T47D (cell line): ENCODE results near the gene ATP5MC3.

Source experiments
- DNase-seq, 2 experiments: peaks; one replicate each; pipeline versions ENCODE4 v3.0.0 to v3.0.0-alpha.2; 2011 to 2012; ENCODE audit warnings: low read depth in 1 of 2, low spot score in 1 of 2
- JUND ChIP-seq: IDR thresholded peaks from 2 replicates; pipeline ENCODE4 v1.6.1; 2012; ENCODE audit warnings: low read depth
- in situ Hi-C: cut with HindIII; loops from 2 replicates; pipeline ENCODE4 v1.10.0; 2016; ENCODE audit warnings: low sequenced_read_pairs, low pct_unique_long_range_greater_than_20kb

The ATP5MC3 gene

DNA sequence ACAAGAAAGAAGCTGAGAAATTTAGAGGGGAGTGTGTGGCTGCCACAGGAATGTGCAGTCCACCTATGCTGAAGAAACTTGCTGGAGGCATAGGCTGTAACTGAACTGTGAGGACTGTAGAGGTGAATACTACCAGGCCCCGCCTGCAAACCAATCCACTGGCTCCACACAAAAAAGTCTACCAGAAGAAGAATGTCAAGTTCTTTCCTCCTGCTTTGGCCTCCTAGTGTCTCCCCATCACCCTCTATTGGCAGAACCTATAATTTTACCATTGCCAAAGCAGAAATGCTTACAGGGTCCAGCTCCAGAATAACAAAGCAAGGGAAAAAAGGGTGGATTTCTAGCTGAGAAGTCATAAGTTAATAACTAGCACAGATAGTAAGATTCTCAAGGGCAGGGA, 5.9 kb upstream of the ATP5MC3 start:
- peak in 1 of 2 experiments; percentile 73 for DNase-seq
- TF ChIP-seq JUND, result no peak
- in situ Hi-C loops, result no loop called here

DNA sequence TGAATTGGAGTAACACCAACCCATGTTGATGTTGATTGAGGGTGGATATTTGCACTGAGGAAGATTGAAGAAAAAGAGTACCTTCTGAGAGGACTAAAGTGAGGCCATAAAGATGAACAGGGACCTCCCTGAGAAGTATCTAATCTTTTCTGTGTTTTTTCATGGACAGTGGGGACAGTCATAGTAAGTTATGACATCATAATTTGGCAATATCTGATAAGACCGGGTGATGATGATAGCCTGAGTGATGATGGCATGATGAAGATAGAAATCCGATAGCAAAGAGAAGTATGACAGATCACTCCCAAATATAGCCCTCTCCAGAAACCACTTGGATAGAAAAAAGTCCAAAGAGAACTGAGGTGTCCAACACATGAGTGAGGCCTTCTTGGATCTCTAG, 2.2 kb upstream of the ATP5MC3 start:
- in situ Hi-C loops, result no loop called here
- no peak for TF ChIP-seq JUND
- DNase-seq, result no peak

DNA sequence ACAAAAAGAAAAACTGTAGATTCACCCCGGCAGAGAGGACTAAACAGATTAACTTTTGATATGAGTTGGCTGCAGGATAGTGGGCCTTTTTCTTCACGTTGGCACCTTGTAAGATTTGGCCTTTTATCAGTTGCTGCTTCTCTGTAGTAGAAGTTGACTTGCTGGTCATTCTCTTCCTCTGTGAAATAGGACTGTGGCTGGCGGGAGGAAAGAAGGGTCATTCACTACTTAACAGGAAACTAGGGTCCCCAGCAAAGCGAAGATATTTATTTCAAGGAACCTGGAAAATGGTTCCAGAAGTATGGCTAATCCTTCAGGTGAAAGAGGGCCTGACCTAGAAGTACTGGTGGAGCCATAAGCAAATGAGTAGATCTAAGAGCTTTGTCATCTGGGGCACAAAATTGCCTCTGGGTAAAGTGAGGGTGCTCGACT, 383 bp upstream of the ATP5MC3 start:
- no peak for TF ChIP-seq JUND
- no peak for DNase-seq
- in situ Hi-C loops, result no loop called here

GRCh38 chr2:175180701-175181103, 808 bp downstream of the ATP5MC3 start:
- DNase-seq, result peak; percentile 7 to 28
- in situ Hi-C loops, result no loop called here
- TF ChIP-seq JUND, result no peak

GRCh38 chr2:175176624-175177023, 4.9 kb downstream of the ATP5MC3 start:
- DNase-seq, result no peak
- TF ChIP-seq JUND, result no peak
- in situ Hi-C loops, result no loop called here

GRCh38 chr2:175175896-175176295, 5.6 kb downstream of the ATP5MC3 start:
- no peak for DNase-seq
- in situ Hi-C loops, result no loop called here

DNA sequence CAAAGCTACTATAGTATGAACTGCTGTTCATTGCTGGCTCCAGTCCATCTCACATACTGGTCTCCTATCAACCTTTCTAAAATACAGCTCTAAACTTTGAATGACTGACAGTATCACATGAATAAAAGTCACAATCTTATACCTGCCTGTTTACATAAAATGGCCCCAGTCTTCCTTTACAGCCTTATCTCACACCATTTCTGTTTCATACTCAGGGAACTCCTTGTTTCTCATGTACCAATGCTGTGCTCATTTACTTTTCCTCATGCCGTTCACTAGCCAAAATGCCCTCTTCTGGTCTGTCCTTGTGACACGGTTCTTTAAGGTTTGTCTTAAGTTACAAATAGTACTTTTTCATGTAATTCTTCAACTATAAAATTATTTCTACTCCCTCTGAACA, 6.2 kb downstream of the ATP5MC3 start:
- in situ Hi-C loops, result no loop called here
- no peak for TF ChIP-seq JUND
- no peak for DNase-seq

More at GRCh38 chr2:175175896-175176295, 5.6 kb downstream of the ATP5MC3 start:
- no peak for TF ChIP-seq JUND

DNA sequence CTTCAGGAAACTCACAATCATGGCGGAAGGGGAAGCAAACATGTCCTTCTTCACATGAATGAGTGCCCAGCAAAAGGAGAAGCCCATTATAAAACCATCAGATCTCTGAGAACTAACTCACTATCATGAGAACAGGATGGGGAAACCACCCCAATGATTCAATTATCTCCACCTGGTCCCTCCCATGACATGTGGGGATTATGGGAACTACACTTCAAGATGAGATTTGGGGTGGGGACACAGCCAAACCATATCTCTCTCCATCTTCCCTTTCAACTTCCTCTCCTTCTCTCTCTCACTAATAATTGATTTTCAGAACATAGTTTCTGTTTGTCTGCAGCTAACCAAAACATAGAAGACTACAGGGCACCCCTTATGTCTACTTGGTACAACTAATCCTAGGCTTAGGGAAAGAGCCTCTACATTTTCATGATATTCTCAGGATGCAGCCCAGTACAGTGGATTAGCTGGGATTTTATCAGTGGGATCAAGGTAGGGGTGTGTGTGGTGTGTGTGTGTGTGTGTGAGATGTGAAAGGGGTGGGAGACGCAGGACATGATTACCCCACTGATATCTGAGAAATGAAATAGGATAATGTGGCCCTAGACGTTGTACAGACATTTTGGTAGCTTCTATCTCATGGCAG, 10.7 kb downstream of the ATP5MC3 start:
- no peak for TF ChIP-seq JUND
- in situ Hi-C loops, result no loop called here
- no peak for DNase-seq

GRCh38 chr2:175169191-175169590, 12.3 kb downstream of the ATP5MC3 start:
- TF ChIP-seq JUND, result no peak
- in situ Hi-C loops, result no loop called here
- no peak for DNase-seq

- DNase-seq, result no peak
- TF ChIP-seq JUND, result no peak
- in situ Hi-C loops, result no loop called here
Measured at GRCh38 chr2:175168564-175168945, 13.0 kb downstream of the ATP5MC3 start.

DNA sequence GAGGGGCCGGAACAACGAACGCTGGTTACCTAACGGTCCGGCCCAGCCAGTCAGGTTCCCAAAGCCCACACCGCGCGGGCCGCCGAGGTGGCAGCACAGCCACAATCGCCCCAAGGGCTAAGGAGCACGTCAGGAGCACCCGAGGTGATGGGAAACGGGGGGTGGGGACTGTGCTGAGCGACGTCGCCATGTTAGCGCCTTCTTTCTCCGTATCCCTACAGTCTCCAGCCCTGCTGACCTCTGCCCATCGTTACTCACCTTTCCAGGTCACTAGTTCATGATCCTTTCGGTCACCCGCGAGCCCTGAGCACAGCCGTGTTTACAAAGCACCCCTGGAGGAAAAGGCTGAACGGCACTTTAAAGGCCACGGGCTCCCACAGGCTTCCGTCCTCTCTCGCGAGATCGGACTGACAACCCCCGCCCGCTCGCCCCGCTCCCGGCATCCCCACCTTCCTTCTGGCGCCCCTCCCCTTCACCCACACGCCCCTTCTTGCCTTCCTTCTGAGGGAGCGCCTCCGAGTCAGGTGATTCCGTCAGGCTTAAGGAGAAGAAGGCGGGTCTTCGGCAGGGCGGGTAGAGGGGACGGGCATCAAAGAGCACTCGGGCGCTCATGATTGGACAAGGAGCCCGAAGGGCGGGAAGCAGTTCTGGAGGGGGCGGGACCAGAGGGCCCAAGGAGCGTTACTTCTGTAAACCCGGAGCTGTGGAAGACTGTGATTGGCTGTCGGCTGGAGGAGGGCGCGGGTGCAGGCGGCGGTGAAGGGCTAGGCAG, 13.5 kb downstream of the ATP5MC3 start, which contains the start of gene ATF2:
Gene ATF2, minus strand, starts transcription at position 412 of the 772 bp plus-strand sequence. CDS start 31,760 bp downstream, outside the sequence.
- in situ Hi-C loops, result no loop called here
- peak; percentile 55 to 99 for DNase-seq
- no peak for TF ChIP-seq JUND

DNA sequence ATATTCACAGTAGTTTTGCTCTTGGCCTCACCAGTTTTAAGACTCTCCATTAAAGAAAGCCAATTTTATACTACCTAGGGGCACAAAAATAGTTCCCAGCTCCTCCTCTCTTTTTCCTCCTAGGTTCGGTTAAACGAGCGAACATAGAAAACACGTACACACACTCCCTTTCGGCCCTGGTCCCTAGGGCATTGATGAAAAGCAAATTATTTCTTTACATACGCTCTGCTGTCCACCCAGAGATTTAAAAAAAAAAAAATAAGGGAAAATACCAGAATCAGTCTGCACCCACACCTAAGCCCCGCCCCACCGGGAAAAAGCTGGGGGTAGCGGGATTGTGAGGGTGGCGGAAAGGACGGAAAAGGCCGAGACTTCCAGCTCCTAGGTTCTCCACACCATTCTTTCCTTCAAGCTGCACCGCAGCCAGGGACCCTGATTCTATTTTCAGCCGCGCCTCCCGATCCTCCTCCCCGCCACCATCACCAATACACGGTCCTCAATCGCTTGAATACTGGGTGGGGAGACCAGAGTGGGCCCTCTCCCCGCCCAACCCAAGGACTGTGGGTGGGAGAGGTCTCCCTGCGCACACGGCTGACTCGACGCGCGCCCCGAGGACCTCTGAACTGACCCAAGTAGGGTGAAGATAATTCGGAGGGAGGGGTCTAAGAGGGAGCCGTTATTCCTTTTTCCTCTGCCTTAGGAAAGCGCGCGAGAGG, 14.3 kb downstream of the ATP5MC3 start:
- DNase-seq, result peak in 1 of 2 experiments; percentile 7
- TF ChIP-seq JUND, result no peak
- in situ Hi-C loops, result no loop called here
